Mammary epithelial cell (primary cell): Measurements from ENCODE around the gene TRIM63.

Source experiments
- CTCF ChIP-seq, 2 donors: IDR thresholded peaks in 1 of 2; conservative IDR thresholded peaks in 1 of 2; 2 replicates each; pipeline ENCODE4 v1.5.1; 2011 to 2012; ENCODE audit warnings: inconsistent platforms in 2 of 2, low read length in 2 of 2, mild to moderate bottlenecking in 2 of 2, control low read depth in 1 of 2, low read depth in 1 of 2; ENCODE audit not compliant: insufficient read depth in 1 of 2; ENCODE audit errors: extremely low read depth in 1 of 2
- EZH2 ChIP-seq: IDR thresholded peaks from 2 replicates; pipeline ENCODE4 v1.6.1; 2012; ENCODE audit warnings: low read length, inconsistent platforms, borderline replicate concordance

GRCh38 chr1:26045722-26046245 is 21.6 kb downstream of the TRIM63 start, which contains the start of gene SLC30A2:
- TF ChIP-seq CTCF (conservative IDR thresholded peaks at IDR 0.05 in 1 of 2, IDR thresholded peaks at IDR 0.05 in 1 of 2; ENCODE audit: extremely low read depth in 1 of 2, insufficient read depth in 1 of 2, low read depth in 1 of 2, low read length in 2 of 2) (no peak), EZH2 (no peak)
